Measurements from ENCODE around the gene CAMK1D. TPM values are rescaled to one million over a fixed set of nuclear protein-coding genes. Genes with fewer than 3 reads are reported as not detected.
"Not testable (repeated sequence)": the region's sequence is repeated elsewhere in the genome, so short reads cannot be mapped to it uniquely, and the experiment has no call there.

The CAMK1D gene
- total and polyA plus RNA-seq, 8 donors = 4.4 to 10.8 (median 4.8) TPM

- no peaks in the 10 kb centered on the region for H3K9me3 ChIP-seq
- H3K4me1 ChIP-seq = no peaks in the 10 kb centered on the region
- no peak overlapping the region for H3K27ac ChIP-seq
- H3K36me3 ChIP-seq = no peaks in the 10 kb centered on the region
- H3K4me3 ChIP-seq = no peak overlapping the region
- intact Hi-C loops (cut with DNase I) = no loop called here
- H3K27me3 ChIP-seq = peaks cover 0 to 34% of the 10 kb centered on the region in 2 donors
- no peak for TF ChIP-seq CTCF (IDR thresholded peaks at IDR 0.05)
- ATAC-seq (no peak), DNase-seq (no peak)
Measured at GRCh38 chr10:12435348-12435747, 86.0 kb downstream of the CAMK1D start.

- Histone ChIP-seq H3K36me3 (no peaks in the 10 kb centered on the region), H3K4me1 (no peaks in the 10 kb centered on the region), H3K9me3 (no peaks in the 10 kb centered on the region), H3K4me3 (no peak overlapping the region), H3K27me3 (peaks cover 0 to 29% of the 10 kb centered on the region in 2 donors), H3K27ac (no peak overlapping the region)
- intact Hi-C loops (cut with DNase I) = no loop called here
- ATAC-seq (no peak), DNase-seq (no peak)
- no peak for TF ChIP-seq CTCF (IDR thresholded peaks at IDR 0.05)
Measured at GRCh38 chr10:12438919-12439692, 89.8 kb downstream of the CAMK1D start.

- DNase-seq = not testable (repeated sequence)
Measured at GRCh38 chr10:12439767-12440166, 90.4 kb downstream of the CAMK1D start.

GRCh38 chr10:12443026-12443425 lies 93.7 kb downstream of the CAMK1D start:
- Histone ChIP-seq H3K4me3 (no peak overlapping the region), H3K27ac (no peak overlapping the region), H3K36me3 (no peaks in the 10 kb centered on the region), H3K27me3 (no peaks in the 10 kb centered on the region), H3K9me3 (no peaks in the 10 kb centered on the region), H3K4me1 (no peaks in the 10 kb centered on the region)
- DNase-seq (no peak), ATAC-seq (no peak)
- intact Hi-C loops (cut with DNase I) = no loop called here
- no peak for TF ChIP-seq CTCF (IDR thresholded peaks at IDR 0.05)

More at GRCh38 chr10:12439767-12440166, 90.4 kb downstream of the CAMK1D start:
- H3K27me3 ChIP-seq = peaks cover 0 to 24% of the 10 kb centered on the region in 2 donors
- H3K36me3 ChIP-seq; H3K4me3 ChIP-seq; H3K9me3 ChIP-seq; intact Hi-C loops (cut with DNase I); H3K27ac ChIP-seq; H3K4me1 ChIP-seq; ATAC-seq: not testable (repeated sequence)

GRCh38 chr10:12444981-12445700 lies 95.8 kb downstream of the CAMK1D start:
- Histone ChIP-seq H3K36me3 (no peaks in the 10 kb centered on the region), H3K27me3 (no peaks in the 10 kb centered on the region), H3K9me3 (no peaks in the 10 kb centered on the region), H3K4me3 (no peak overlapping the region), H3K4me1 (no peaks in the 10 kb centered on the region), H3K27ac (no peak overlapping the region)
- ATAC-seq = no peak
- no peak for TF ChIP-seq CTCF (IDR thresholded peaks at IDR 0.05)
- no peak for DNase-seq
- intact Hi-C loops (cut with DNase I) = no loop called here

Data from left lung (tissue), 10 donors.